ENCODE measurements around the gene ASAP2.

Gene ASAP2

GRCh38 chr2:9275399-9275798 is 68.8 kb downstream of the ASAP2 start:
- no peak overlapping the region for H3K4me3 Mint-ChIP-seq
- H3K36me3 Mint-ChIP-seq = no peaks in the 10 kb centered on the region
- H3K27ac Mint-ChIP-seq = no peak overlapping the region
- H3K9me3 Mint-ChIP-seq (ENCODE audit: low read depth) = no peaks in the 10 kb centered on the region
- H3K27me3 Mint-ChIP-seq = peaks cover 2% of the 10 kb centered on the region
- H3K4me1 Mint-ChIP-seq (ENCODE audit: low read depth) = no peaks in the 10 kb centered on the region

GRCh38 chr2:9276074-9276473 is 69.5 kb downstream of the ASAP2 start:
- Mint-ChIP-seq H3K4me1 (ENCODE audit: low read depth) (no peaks in the 10 kb centered on the region), H3K4me3 (no peak overlapping the region), H3K36me3 (no peaks in the 10 kb centered on the region), H3K27me3 (peaks cover 2% of the 10 kb centered on the region), H3K27ac (no peak overlapping the region), H3K9me3 (ENCODE audit: low read depth) (no peaks in the 10 kb centered on the region)

GRCh38 chr2:9276901-9277451 is 70.4 kb downstream of the ASAP2 start:
- Mint-ChIP-seq H3K36me3 (no peaks in the 10 kb centered on the region), H3K4me3 (no peak overlapping the region), H3K27ac (no peak overlapping the region), H3K9me3 (ENCODE audit: low read depth) (no peaks in the 10 kb centered on the region), H3K4me1 (ENCODE audit: low read depth) (no peaks in the 10 kb centered on the region), H3K27me3 (peaks cover 2% of the 10 kb centered on the region)

- peaks cover 2% of the 10 kb centered on the region for H3K27me3 Mint-ChIP-seq
- H3K4me3 Mint-ChIP-seq = no peak overlapping the region
- H3K4me1 Mint-ChIP-seq (ENCODE audit: low read depth) = no peaks in the 10 kb centered on the region
- no peaks in the 10 kb centered on the region for H3K36me3 Mint-ChIP-seq
- H3K9me3 Mint-ChIP-seq (ENCODE audit: low read depth) = no peaks in the 10 kb centered on the region
- no peak overlapping the region for H3K27ac Mint-ChIP-seq
Observed at GRCh38 chr2:9278439-9278838, 71.8 kb downstream of the ASAP2 start.

GRCh38 chr2:9279426-9279825 is 72.8 kb downstream of the ASAP2 start:
- no peak overlapping the region for H3K4me3 Mint-ChIP-seq
- H3K27ac Mint-ChIP-seq = no peak overlapping the region
- no peaks in the 10 kb centered on the region for H3K9me3 Mint-ChIP-seq (ENCODE audit: low read depth)
- no peaks in the 10 kb centered on the region for H3K4me1 Mint-ChIP-seq (ENCODE audit: low read depth)
- no peaks in the 10 kb centered on the region for H3K36me3 Mint-ChIP-seq
- H3K27me3 Mint-ChIP-seq = peaks cover 2% of the 10 kb centered on the region

GRCh38 chr2:9280224-9280623 is 73.6 kb downstream of the ASAP2 start:
- no peak overlapping the region for H3K27ac Mint-ChIP-seq
- H3K4me3 Mint-ChIP-seq = no peak overlapping the region
- H3K4me1 Mint-ChIP-seq (ENCODE audit: low read depth) = no peaks in the 10 kb centered on the region
- no peaks in the 10 kb centered on the region for H3K9me3 Mint-ChIP-seq (ENCODE audit: low read depth)
- H3K27me3 Mint-ChIP-seq = peaks cover 2% of the 10 kb centered on the region
- H3K36me3 Mint-ChIP-seq = no peaks in the 10 kb centered on the region

- Mint-ChIP-seq H3K27me3 (peaks cover 2% of the 10 kb centered on the region), H3K9me3 (ENCODE audit: low read depth) (no peaks in the 10 kb centered on the region), H3K4me3 (no peak overlapping the region), H3K27ac (no peak overlapping the region), H3K4me1 (ENCODE audit: low read depth) (no peaks in the 10 kb centered on the region), H3K36me3 (no peaks in the 10 kb centered on the region)
Observed at GRCh38 chr2:9281145-9281544, 74.5 kb downstream of the ASAP2 start.

- no peaks in the 10 kb centered on the region for H3K9me3 Mint-ChIP-seq (ENCODE audit: low read depth)
- no peak overlapping the region for H3K4me3 Mint-ChIP-seq
- peaks cover 2% of the 10 kb centered on the region for H3K27me3 Mint-ChIP-seq
- H3K36me3 Mint-ChIP-seq = no peaks in the 10 kb centered on the region
- no peaks in the 10 kb centered on the region for H3K4me1 Mint-ChIP-seq (ENCODE audit: low read depth)
- H3K27ac Mint-ChIP-seq = no peak overlapping the region
Observed at GRCh38 chr2:9282128-9283112, 75.8 kb downstream of the ASAP2 start.

- H3K27me3 Mint-ChIP-seq = peaks cover 5% of the 10 kb centered on the region
- no peak overlapping the region for H3K4me3 Mint-ChIP-seq
- no peak overlapping the region for H3K27ac Mint-ChIP-seq
- H3K36me3 Mint-ChIP-seq = no peaks in the 10 kb centered on the region
- no peaks in the 10 kb centered on the region for H3K4me1 Mint-ChIP-seq (ENCODE audit: low read depth)
- no peaks in the 10 kb centered on the region for H3K9me3 Mint-ChIP-seq (ENCODE audit: low read depth)
Observed at GRCh38 chr2:9284521-9285297, 78.1 kb downstream of the ASAP2 start.

- H3K4me3 Mint-ChIP-seq = no peak overlapping the region
- H3K27me3 Mint-ChIP-seq = peaks cover 5% of the 10 kb centered on the region
- H3K4me1 Mint-ChIP-seq (ENCODE audit: low read depth) = no peaks in the 10 kb centered on the region
- no peak overlapping the region for H3K27ac Mint-ChIP-seq
- H3K9me3 Mint-ChIP-seq (ENCODE audit: low read depth) = no peaks in the 10 kb centered on the region
- H3K36me3 Mint-ChIP-seq = no peaks in the 10 kb centered on the region
Observed at GRCh38 chr2:9285385-9285920, 78.8 kb downstream of the ASAP2 start.

GRCh38 chr2:9285921-9286320 is 79.3 kb downstream of the ASAP2 start:
- peaks cover 5% of the 10 kb centered on the region for H3K27me3 Mint-ChIP-seq
- H3K9me3 Mint-ChIP-seq (ENCODE audit: low read depth) = no peaks in the 10 kb centered on the region
- H3K4me1 Mint-ChIP-seq (ENCODE audit: low read depth) = no peaks in the 10 kb centered on the region
- H3K27ac Mint-ChIP-seq = no peak overlapping the region
- H3K36me3 Mint-ChIP-seq = no peaks in the 10 kb centered on the region
- H3K4me3 Mint-ChIP-seq = no peak overlapping the region

GRCh38 chr2:9286554-9287399 is 80.2 kb downstream of the ASAP2 start:
- Mint-ChIP-seq H3K27me3 (peaks cover 9% of the 10 kb centered on the region), H3K27ac (no peak overlapping the region), H3K4me1 (ENCODE audit: low read depth) (no peaks in the 10 kb centered on the region), H3K9me3 (ENCODE audit: low read depth) (no peaks in the 10 kb centered on the region), H3K4me3 (no peak overlapping the region), H3K36me3 (no peaks in the 10 kb centered on the region)

- Mint-ChIP-seq H3K4me3 (no peak overlapping the region), H3K27ac (no peak overlapping the region), H3K9me3 (ENCODE audit: low read depth) (no peaks in the 10 kb centered on the region), H3K36me3 (no peaks in the 10 kb centered on the region), H3K4me1 (ENCODE audit: low read depth) (no peaks in the 10 kb centered on the region), H3K27me3 (peaks cover 9% of the 10 kb centered on the region)
Observed at GRCh38 chr2:9287400-9288045, 80.9 kb downstream of the ASAP2 start.

- H3K9me3 Mint-ChIP-seq (ENCODE audit: low read depth) = no peaks in the 10 kb centered on the region
- H3K27ac Mint-ChIP-seq = no peak overlapping the region
- H3K36me3 Mint-ChIP-seq = no peaks in the 10 kb centered on the region
- no peak overlapping the region for H3K4me3 Mint-ChIP-seq
- H3K4me1 Mint-ChIP-seq (ENCODE audit: low read depth) = no peaks in the 10 kb centered on the region
- peaks cover 9% of the 10 kb centered on the region for H3K27me3 Mint-ChIP-seq
Observed at GRCh38 chr2:9288233-9288632, 81.6 kb downstream of the ASAP2 start.

All from activated naive CD8-positive, alpha-beta T cell (primary cell).